NCI-H524 (cell line): ENCODE results near the gene GGTLC3.
"Not testable (repeated sequence)": the region's sequence is repeated elsewhere in the genome, so short reads cannot be mapped to it uniquely, and the experiment has no call there.

Source experiments
- DNase-seq, 2 experiments: peaks; one replicate each; lab custom pipeline; 2025; lab: John Stamatoyannopoulos, UW

GGTLC3 gene

GRCh38 chr22:18513454-18513853 lies 4.5 kb downstream of the GGTLC3 start:
- DNase-seq = not testable (repeated sequence)

GRCh38 chr22:18512378-18512777 lies 5.6 kb downstream of the GGTLC3 start:
- DNase-seq = not testable (repeated sequence)

- not testable (repeated sequence) for DNase-seq
These were observed 6.6 kb downstream of the GGTLC3 start for GRCh38 chr22:18511327-18511726.

GRCh38 chr22:18496227-18496626 lies 21.7 kb downstream of the GGTLC3 start:
- not testable (repeated sequence) for DNase-seq
